MCF 10A (cell line): ENCODE data around the gene TAP1. TPM values are rescaled to one million over a fixed set of nuclear protein-coding genes. Genes with fewer than 3 reads are reported as not detected.

ENCODE experiments used
- BruUV-seq: library from RNA; stranded (reverse); fragments of 400-500 nt; replicated peaks from 2 replicates; lab custom pipeline; 2021; lab: Mats Ljungman, UMichigan
- CTCF ChIA-PET: fragments of 300-600 bp; sonication (Branson Sonifier 250); formaldehyde crosslinking; extraction: SDS; loops from one replicate; lab custom pipeline; 2021; ENCODE audit warnings: antibody characterized with exemption, inconsistent platforms; lab: Yijun Ruan, JAX
- POLR2A ChIA-PET: fragments of 300-600, 350-650 bp; sonication (Branson Sonifier 250); formaldehyde crosslinking; extraction: SDS; loops from one replicate; lab custom pipeline; 2020; ENCODE audit warnings: antibody characterized with exemption, inconsistent platforms; lab: Yijun Ruan, JAX
- DNase-seq: peaks from one replicate; pipeline ENCODE4 v3.0.0-alpha.2; 2018; ENCODE audit not compliant: unreplicated experiment
- H3K27ac Mint-ChIP-seq: one replicate; pipeline ENCODE4 v1.8.0; 2022; ENCODE audit warnings: mild to moderate bottlenecking, low read depth, mixed read lengths; ENCODE audit not compliant: unreplicated experiment
- H3K27me3 Mint-ChIP-seq: one replicate; pipeline ENCODE4 v1.8.0; 2022; ENCODE audit warnings: mixed read lengths; ENCODE audit not compliant: insufficient read depth, unreplicated experiment
- H3K36me3 Mint-ChIP-seq: one replicate; pipeline ENCODE4 v1.8.0; 2022; ENCODE audit warnings: mild to moderate bottlenecking, moderate library complexity, mixed read lengths; ENCODE audit not compliant: insufficient read depth, unreplicated experiment
- H3K4me1 Mint-ChIP-seq: one replicate; pipeline ENCODE4 v1.8.0; 2022; ENCODE audit warnings: mixed read lengths; ENCODE audit not compliant: insufficient read depth, unreplicated experiment
- H3K4me3 Mint-ChIP-seq: one replicate; pipeline ENCODE4 v1.8.0; 2022; ENCODE audit warnings: mild to moderate bottlenecking, moderate library complexity, mixed read lengths; ENCODE audit not compliant: unreplicated experiment
- H3K9me3 Mint-ChIP-seq: one replicate; pipeline ENCODE4 v1.8.0; 2022; ENCODE audit warnings: mixed read lengths; ENCODE audit not compliant: unreplicated experiment
- CTCF ChIP-seq: fragments of 200-600 bp; IDR thresholded peaks from one replicate; pipeline ENCODE4 v1.8.0; 2022; ENCODE audit warnings: antibody characterized with exemption, mild to moderate bottlenecking; ENCODE audit not compliant: unreplicated experiment
- intact Hi-C: fragments of 100-400 bp; cut with micrococcal nuclease; formaldehyde crosslinking; loops from 2 replicates; pipeline ENCODE4 v1.14.1; 2022
- total RNA-seq: library from RNA; stranded (reverse); gene quantifications from 2 replicates; pipeline ENCODE4 v1.2.3, GENCODE V29; 2022

Gene TAP1
- total RNA-seq, 1 experiment from 2014 or later, result 32.3 TPM

- no peak for DNase-seq
- Mint-ChIP-seq H3K27ac (no peak overlapping the region), H3K27me3 (no peaks in the 10 kb centered on the region), H3K4me3 (no peak overlapping the region), H3K4me1 (peaks cover 19% of the 10 kb centered on the region), H3K9me3 (no peaks in the 10 kb centered on the region), H3K36me3 (peaks cover 23% of the 10 kb centered on the region)
- ChIA-PET CTCF (interaction anchor here (0.6 to 1.6 kb wide), 3 partner anchors 18 to 282 kb away, joined by 3 to 6 read pairs (median 5); partner anchors contain the start of gene TAP1), POLR2A (no interaction called here)
- BruUV-seq, result no TSS peak
- intact Hi-C loops, result no loop called here
- TF ChIP-seq CTCF, result no peak
These were observed 18.2 kb downstream of the TAP1 start for GRCh38 chr6:32835167-32835893.

DNA sequence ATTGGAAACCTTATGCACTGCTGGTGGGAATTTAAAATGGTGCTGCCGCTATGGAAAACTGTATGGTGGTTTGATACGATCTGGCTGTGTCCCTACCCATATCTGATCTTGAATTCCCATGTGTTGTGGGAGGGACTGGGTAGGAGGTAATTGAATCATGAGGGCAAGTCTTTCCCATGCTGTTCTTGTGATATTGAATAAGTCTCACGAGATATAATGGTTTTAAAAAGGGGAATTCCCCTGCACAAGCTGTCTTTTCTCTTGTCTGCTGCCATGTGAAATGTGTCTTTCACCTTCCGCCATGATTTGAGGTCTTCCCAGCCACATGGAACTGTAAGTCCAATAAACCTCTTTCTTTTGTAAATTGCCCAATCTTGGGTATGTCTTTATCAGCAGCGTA lies 19.8 kb downstream of the TAP1 start:
- DNase-seq, result no peak
- Mint-ChIP-seq H3K9me3 (no peaks in the 10 kb centered on the region), H3K4me3 (no peak overlapping the region), H3K27ac (no peak overlapping the region), H3K27me3 (no peaks in the 10 kb centered on the region), H3K36me3 (peaks cover 29% of the 10 kb centered on the region), H3K4me1 (peaks cover 19% of the 10 kb centered on the region)
- ChIA-PET CTCF (no interaction called here), POLR2A (interaction anchor here (1.9 kb wide), 1 partner anchor 20 kb away, joined by 6 read pairs; the partner anchor contains the start of genes PSMB9 and TAP1)
- TF ChIP-seq CTCF, result no peak
- no TSS peak for BruUV-seq
- intact Hi-C loops, result no loop called here

DNA sequence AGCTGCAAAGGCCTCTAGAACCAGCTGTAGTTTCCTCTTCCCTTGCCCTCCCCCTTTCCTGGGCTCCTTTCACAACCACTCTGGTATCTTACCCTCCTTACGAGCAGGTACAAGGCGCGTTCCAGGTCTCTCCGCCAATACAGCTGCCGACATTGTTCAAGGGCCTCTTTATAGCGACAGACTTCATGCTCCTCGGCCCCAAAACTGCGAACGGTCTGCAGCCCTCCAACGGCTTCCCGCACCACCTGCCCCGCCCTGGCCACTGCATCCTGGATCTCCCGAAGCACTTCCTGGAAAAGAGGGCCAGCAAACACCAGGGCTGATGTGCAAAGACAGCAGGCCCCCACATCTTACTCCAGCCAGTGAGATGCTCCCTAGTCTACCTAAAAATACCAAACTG lies 21.0 kb downstream of the TAP1 start:
- DNase-seq, result no peak
- no peak for TF ChIP-seq CTCF
- BruUV-seq, result no TSS peak
- H3K4me1 Mint-ChIP-seq, result peaks cover 19% of the 10 kb centered on the region
- H3K36me3 Mint-ChIP-seq, result peaks cover 31% of the 10 kb centered on the region
- H3K27me3 Mint-ChIP-seq, result no peaks in the 10 kb centered on the region
- ChIA-PET POLR2A (interaction anchor here (0.9 to 1.9 kb wide), 2 partner anchors 13 to 21 kb away, joined by 4 to 6 read pairs; partner anchors contain the start of genes PSMB9 and TAP1), CTCF (interaction anchor here (0.6 to 1.5 kb wide), 3 partner anchors 36 to 419 kb away, joined by 3 to 6 read pairs (median 3); no protein-coding TSS in a partner anchor)
- intact Hi-C loops, result no loop called here
- H3K9me3 Mint-ChIP-seq, result no peaks in the 10 kb centered on the region
- no peak overlapping the region for H3K4me3 Mint-ChIP-seq
- H3K27ac Mint-ChIP-seq, result no peak overlapping the region

GRCh38 chr6:32830936-32831335 lies 22.6 kb downstream of the TAP1 start:
- intact Hi-C loops, result no loop called here
- no peak overlapping the region for H3K27ac Mint-ChIP-seq
- H3K36me3 Mint-ChIP-seq, result peaks cover 34% of the 10 kb centered on the region
- peaks cover 11% of the 10 kb centered on the region for H3K4me1 Mint-ChIP-seq
- ChIA-PET CTCF (interaction anchor here (0.6 to 1.1 kb wide), 4 partner anchors 22 to 38 kb away, joined by 3 to 6 read pairs (median 4); no protein-coding TSS in a partner anchor), POLR2A (no interaction called here)
- H3K4me3 Mint-ChIP-seq, result no peak overlapping the region
- BruUV-seq, result no TSS peak
- TF ChIP-seq CTCF, result no peak
- no peaks in the 10 kb centered on the region for H3K9me3 Mint-ChIP-seq
- H3K27me3 Mint-ChIP-seq, result no peaks in the 10 kb centered on the region
- DNase-seq, result no peak
